Measurements from ENCODE around the gene MACROH2A2.
"Not testable (repeated sequence)": the region's sequence is repeated elsewhere in the genome, so short reads cannot be mapped to it uniquely, and the experiment has no call there.

Gene MACROH2A2

GRCh38 chr10:70068925-70069324, 16.3 kb downstream of the MACROH2A2 start:
- no peak for DNase-seq

GRCh38 chr10:70069346-70069745, 16.7 kb downstream of the MACROH2A2 start:
- DNase-seq: no peak

GRCh38 chr10:70070834-70071233, 18.2 kb downstream of the MACROH2A2 start:
- DNase-seq: no peak

- DNase-seq: no peak
Measured at GRCh38 chr10:70074165-70074564, 21.5 kb downstream of the MACROH2A2 start.

- no peak for DNase-seq
Measured at GRCh38 chr10:70074971-70075370, 22.3 kb downstream of the MACROH2A2 start.

GRCh38 chr10:70078329-70078728, 25.7 kb downstream of the MACROH2A2 start:
- no peak for DNase-seq

GRCh38 chr10:70078937-70079336, 26.3 kb downstream of the MACROH2A2 start:
- no peak for DNase-seq

- DNase-seq: not testable (repeated sequence)
Measured at GRCh38 chr10:70080789-70081188, 28.1 kb downstream of the MACROH2A2 start.

DNA sequence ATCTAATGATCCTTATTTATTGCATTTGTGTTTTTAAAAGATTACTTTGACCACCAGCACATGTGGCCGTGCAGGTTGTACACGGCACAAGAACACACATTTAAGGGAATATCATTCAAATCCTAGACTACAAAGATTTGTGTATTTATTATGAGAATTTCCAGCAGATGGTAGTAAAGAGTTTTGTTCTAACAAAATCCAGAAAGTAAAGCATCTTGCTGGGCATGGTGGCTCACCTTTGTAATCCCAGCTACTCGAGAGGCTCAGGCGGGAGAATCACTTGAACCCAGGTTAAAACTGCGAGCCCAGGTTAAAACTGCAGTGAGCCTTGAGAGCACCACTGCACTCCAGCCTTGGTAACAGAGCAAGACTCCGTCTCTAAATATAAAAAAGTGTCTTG, 31.5 kb downstream of the MACROH2A2 start:
- no peak for DNase-seq

GRCh38 chr10:70085975-70086613, 33.4 kb downstream of the MACROH2A2 start:
- no peak for DNase-seq

DNA sequence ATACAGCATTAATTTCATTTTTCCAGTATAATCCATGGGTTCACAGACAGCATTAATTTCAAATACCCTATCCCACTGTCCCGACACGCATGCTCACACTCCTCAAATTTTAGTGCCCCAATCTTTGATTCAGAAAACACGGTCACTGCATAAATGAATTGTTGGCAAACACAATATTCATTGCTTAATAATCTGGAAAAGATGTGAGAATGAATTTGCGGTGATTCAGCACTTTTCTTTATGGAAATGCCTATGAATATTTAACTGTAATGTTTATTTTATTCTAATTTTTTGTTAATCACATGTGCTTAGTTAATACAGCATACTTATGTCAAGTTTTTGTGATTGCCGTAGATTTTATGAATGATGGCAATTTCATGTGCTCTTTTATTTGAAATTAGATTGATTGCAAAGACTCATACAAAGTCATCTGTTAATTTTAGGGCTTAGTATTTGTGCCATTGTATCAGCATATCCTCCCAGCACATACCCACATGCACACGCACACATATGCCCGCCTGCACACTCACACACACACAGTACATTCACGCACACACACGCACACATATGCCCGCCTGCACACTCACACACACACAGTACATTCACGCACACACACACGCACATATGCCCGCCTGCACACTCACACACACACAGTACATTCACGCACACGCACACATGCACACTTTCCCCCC, 35.1 kb downstream of the MACROH2A2 start:
- no peak for DNase-seq

GRCh38 chr10:70088308-70088698, 35.7 kb downstream of the MACROH2A2 start:
- DNase-seq: no peak

- no peak for DNase-seq
Measured at GRCh38 chr10:70090013-70090412, 37.4 kb downstream of the MACROH2A2 start.

- no peak for DNase-seq
Measured at GRCh38 chr10:70090951-70091350, 38.3 kb downstream of the MACROH2A2 start.

DNA sequence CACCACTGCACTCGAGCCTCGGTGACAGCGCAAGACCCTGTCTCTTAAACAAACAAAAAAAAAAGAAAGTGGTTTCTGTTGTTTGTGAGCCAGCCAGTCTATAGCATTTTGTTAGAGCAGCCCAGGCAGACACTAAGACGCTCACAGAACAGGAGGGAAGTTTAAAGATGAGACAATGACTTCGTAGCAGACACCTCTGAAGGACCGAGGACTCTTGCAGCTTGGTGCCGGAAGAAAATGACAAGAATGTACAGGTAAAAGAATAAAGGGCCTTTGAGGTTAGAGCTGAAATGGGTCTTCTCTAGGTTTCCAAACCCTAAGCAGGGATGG, 39.7 kb downstream of the MACROH2A2 start:
- DNase-seq: no peak

DNA sequence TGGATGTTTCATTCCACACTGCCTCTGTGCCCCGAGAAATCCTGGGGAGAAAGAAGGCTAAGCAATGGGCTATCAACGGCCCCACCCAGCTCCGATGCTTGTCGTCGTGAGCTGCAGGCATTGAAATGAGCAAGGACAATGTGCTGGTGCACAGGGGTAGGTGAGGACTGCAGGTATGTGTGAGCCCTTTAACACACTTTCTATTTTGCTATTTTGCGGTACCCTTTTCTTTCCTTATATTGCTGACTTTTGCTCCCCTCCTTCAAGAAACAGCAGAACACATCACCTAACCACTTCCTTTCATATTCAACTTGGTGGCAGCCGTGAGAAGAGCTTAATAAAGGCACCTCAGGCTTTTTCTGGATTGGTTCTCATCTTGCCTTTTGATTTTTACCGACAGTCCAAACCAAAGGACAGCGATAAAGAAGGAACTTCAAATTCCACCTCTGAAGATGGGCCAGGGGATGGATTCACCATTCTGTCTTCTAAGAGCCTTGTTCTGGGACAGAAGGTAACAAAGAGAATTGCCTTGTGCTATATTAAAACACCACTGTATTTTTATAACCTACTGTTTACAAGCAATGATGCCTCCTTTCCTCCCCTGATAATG, 40.8 kb downstream of the MACROH2A2 start:
- DNase-seq: no peak

- DNase-seq: no peak
Measured at GRCh38 chr10:70094250-70094649, 41.6 kb downstream of the MACROH2A2 start.

GRCh38 chr10:70096016-70096704, 43.5 kb downstream of the MACROH2A2 start:
- no peak for DNase-seq

GRCh38 chr10:70096705-70097420, 44.2 kb downstream of the MACROH2A2 start:
- no peak for DNase-seq

- DNase-seq: no peak
Measured at GRCh38 chr10:70097459-70097858, 44.8 kb downstream of the MACROH2A2 start.

- no peak for DNase-seq
Measured at GRCh38 chr10:70098271-70098670, 45.6 kb downstream of the MACROH2A2 start.

- not testable (repeated sequence) for DNase-seq
Measured at GRCh38 chr10:70101068-70101562, 48.5 kb downstream of the MACROH2A2 start.

DNA sequence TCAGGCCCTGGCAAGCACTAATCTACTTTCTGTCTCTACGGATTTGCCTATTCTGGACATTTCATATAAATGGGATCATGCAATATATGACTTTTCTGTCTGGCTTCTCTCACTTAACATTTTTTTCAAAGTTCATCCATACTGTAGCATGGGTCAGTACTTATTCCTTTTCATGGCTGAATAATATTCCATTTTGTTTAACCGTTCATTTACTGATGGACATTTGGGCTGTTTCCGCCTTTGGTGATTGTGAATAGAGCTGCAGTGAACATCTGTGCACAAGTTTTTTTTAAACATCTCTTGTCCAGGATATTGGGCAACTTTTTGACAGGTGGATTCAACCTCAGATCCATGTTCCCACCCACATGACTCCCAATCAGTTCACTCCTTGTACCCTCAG, 49.0 kb downstream of the MACROH2A2 start:
- DNase-seq: no peak

All from stimulated activated CD4-positive, alpha-beta T cell treated with anti-CD3 and anti-CD28 coated beads, Interleukin-4, amount 100 ng/mL, for 1 hour (primary cell).